HUES48 (cell line): Measurements from ENCODE around the gene F2RL3.
"Not testable (repeated sequence)": the region's sequence is repeated elsewhere in the genome, so short reads cannot be mapped to it uniquely, and the experiment has no call there.

Experiments
- H3K27ac ChIP-seq: one replicate; pipeline ENCODE4 v1.7.0; 2013; ENCODE audit warnings: low read depth, low read length, inconsistent platforms
- H3K27me3 ChIP-seq: 2 replicates; pipeline ENCODE4 v1.6.1; 2013; ENCODE audit warnings: mild to moderate bottlenecking, low read length; ENCODE audit not compliant: control insufficient read depth, insufficient read depth
- H3K36me3 ChIP-seq: 2 replicates; pipeline ENCODE4 v1.6.1; 2013; ENCODE audit warnings: low read length; ENCODE audit not compliant: control insufficient read depth, insufficient read depth
- H3K4me1 ChIP-seq: 2 replicates; pipeline ENCODE4 v1.6.1; 2013; ENCODE audit warnings: mild to moderate bottlenecking, low read length; ENCODE audit not compliant: control insufficient read depth, insufficient read depth
- H3K4me3 ChIP-seq: 2 replicates; pipeline ENCODE4 v1.5.1; 2013; ENCODE audit warnings: mild to moderate bottlenecking, low read depth, low read length
- H3K9ac ChIP-seq: 2 replicates; pipeline ENCODE4 v1.6.1; 2013; ENCODE audit warnings: mild to moderate bottlenecking, low read depth, low read length, moderate library complexity
- H3K9me3 ChIP-seq: 2 replicates; pipeline ENCODE4 v1.6.1; 2013; ENCODE audit warnings: low read length; ENCODE audit not compliant: control insufficient read depth, insufficient read depth

F2RL3 gene

DNA sequence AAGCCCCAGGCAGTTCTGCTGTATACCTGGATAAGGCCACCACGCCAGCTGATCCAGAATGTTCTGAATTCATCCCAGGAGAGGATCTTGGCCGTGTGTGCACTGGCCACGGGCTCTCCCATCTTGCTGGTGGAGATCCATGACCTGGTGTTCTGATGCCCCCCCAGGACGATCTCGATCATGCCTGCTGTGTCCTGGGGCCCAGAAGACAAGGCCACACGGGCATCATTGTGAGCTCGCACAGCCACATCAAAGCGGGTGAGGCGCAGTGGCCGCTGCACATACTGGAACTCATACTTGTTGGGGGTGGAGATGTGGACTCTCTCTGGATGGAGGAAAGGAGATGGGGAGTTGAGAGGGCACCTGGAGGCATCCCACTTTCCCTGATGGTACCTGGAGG, 40.1 kb downstream of the F2RL3 start:
- H3K36me3 ChIP-seq, result no peaks in the 10 kb centered on the region
- no peaks in the 10 kb centered on the region for H3K4me1 ChIP-seq
- H3K4me3 ChIP-seq, result no peak overlapping the region
- no peaks in the 10 kb centered on the region for H3K27me3 ChIP-seq
- H3K9me3 ChIP-seq, result no peaks in the 10 kb centered on the region; the same call in 1 of the 2 replicates
- no peak overlapping the region for H3K27ac ChIP-seq
- H3K9ac ChIP-seq, result no peak overlapping the region

DNA sequence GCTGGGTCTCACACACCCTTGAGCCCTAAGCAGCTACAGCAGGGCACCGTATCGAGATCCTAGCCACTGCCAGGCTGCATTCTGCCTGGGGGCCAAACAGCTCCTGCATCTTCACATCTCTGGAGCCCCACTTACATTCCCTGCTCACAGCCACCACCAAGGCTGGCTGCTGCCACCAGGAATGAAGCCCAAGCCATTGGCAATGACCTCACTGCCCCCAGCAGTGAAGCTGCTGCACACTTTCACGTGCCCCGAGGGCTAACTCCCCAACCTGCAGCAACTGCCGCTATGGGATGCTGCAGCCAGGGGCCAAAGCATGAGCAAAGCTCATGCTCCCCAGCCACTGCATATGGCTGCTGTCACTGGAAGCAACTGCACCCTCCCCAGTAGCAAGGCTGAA, 42.0 kb downstream of the F2RL3 start:
- Histone ChIP-seq H3K27me3 (no peaks in the 10 kb centered on the region), H3K36me3 (no peaks in the 10 kb centered on the region), H3K4me3 (no peak overlapping the region), H3K9ac (no peak overlapping the region), H3K9me3 (peaks cover 11% of the 10 kb centered on the region), H3K4me1 (no peaks in the 10 kb centered on the region), H3K27ac (no peak overlapping the region)

DNA sequence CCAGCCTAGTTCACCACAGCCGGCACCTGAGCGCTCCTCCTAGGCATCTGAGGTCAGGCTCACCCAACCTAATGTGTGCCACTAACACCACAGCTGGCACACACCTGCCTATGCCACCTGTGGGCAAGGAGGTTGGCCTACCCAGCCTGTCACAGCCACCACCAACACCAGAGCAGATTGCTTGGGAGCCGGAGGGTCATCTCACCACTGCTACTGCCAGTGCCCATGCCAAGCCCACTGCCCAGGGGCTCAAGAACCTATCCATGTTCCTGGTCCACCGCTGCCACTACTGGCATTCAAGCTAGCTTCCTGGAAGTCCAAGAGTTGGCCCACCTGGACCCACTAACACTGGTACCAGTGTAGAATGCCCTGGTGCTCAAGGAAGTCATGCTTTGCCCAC, 42.5 kb downstream of the F2RL3 start:
- no peak overlapping the region for H3K27ac ChIP-seq

DNA sequence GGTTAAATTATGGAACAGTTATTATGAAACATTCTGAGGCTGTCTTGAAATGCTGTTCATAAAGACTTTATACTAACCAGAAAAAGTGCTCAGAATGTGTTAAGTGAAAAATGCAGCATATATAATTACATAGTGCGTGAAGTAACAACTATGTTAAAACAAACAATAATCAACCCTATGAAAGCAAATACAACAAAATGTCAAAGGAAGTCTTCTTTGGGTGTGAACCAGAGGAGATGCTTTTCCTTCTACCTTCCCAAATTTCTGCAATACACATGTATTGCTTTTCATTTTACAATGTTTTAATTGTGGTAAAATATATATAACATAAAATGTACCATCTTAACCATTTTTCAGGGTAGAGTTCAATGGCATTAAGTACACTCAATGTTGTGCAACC, 45.7 kb downstream of the F2RL3 start:
- Histone ChIP-seq H3K27me3 (no peaks in the 10 kb centered on the region), H3K9me3 (peaks cover 11% of the 10 kb centered on the region), H3K9ac (no peak overlapping the region), H3K4me3 (no peak overlapping the region), H3K27ac (no peak overlapping the region), H3K36me3 (no peaks in the 10 kb centered on the region), H3K4me1 (no peaks in the 10 kb centered on the region)

More for the DNA sequence above, 42.5 kb downstream of the F2RL3 start:
- H3K9ac ChIP-seq, result no peak overlapping the region
- H3K9me3 ChIP-seq, result peaks cover 11% of the 10 kb centered on the region
- no peaks in the 10 kb centered on the region for H3K27me3 ChIP-seq
- H3K4me1 ChIP-seq, result no peaks in the 10 kb centered on the region
- no peaks in the 10 kb centered on the region for H3K36me3 ChIP-seq
- H3K4me3 ChIP-seq, result no peak overlapping the region

DNA sequence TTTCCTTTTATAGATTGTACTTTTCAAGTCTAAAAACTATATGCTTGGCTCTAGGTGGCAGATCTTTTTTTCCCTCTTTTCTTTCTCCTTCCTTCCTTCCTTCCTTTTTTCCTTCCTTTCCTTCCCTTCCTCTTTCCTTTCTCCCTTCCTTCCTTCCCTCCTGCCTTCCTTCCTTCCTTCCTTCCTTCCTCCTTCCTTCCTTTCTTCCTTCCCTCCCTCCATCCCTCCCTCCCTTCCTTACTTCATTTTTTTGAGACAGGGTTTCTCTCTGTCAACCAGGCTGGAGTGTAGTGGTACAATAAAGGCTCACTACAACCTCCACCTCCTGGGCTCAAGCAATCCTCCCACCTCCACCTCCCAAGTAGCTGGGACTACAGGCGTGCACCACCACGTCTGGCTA, 48.1 kb downstream of the F2RL3 start:
- Histone ChIP-seq H3K9me3 (peaks cover 11% of the 10 kb centered on the region), H3K27me3 (no peaks in the 10 kb centered on the region), H3K36me3 (no peaks in the 10 kb centered on the region)

DNA sequence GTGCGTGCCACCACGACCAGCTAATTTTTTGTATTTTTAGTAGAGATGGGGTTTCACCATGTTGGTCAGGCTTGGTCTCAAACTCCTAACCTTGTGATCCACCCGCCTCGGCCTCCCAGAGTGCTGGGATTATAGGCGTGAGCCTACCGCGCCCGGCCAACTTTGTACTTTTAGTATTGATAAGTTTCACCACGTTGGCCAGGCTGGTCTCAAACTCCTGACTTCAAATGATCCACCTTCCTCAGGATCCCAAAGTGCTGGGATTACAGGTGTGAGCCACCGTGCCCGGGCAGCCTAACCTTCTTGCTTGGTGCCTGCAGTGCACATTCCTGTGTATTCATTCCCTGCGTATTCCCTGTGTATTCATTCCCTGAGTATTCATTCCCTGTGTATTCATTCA, 49.0 kb downstream of the F2RL3 start:
- H3K9ac ChIP-seq, H3K36me3 ChIP-seq, H3K27ac ChIP-seq, H3K27me3 ChIP-seq, H3K4me3 ChIP-seq, H3K4me1 ChIP-seq: not testable (repeated sequence)
- peaks cover 11% of the 10 kb centered on the region for H3K9me3 ChIP-seq

More for the DNA sequence above, 48.1 kb downstream of the F2RL3 start:
- Histone ChIP-seq H3K9ac (no peak overlapping the region), H3K27ac (no peak overlapping the region), H3K4me3 (no peak overlapping the region), H3K4me1 (no peaks in the 10 kb centered on the region)

DNA sequence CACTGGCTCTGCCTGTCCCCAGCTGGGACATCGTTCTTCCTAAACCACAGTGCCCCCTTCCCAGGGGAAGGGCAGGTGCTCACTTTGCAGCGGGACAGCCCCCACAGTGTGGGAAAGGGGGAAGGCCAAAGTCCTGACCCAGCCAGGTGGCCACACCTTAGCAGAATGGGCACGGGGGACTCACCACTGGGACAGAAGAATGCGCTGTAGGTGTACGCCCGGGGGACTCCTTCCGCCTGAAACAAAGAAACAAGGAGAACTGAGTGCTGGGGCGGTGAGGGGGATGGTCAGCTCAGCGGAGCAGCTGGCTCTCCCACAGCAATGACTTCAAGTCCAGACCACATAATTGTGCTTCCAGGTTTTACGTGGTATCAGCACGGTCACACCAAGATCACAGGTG, 49.4 kb downstream of the F2RL3 start:
- H3K4me1 ChIP-seq, result no peaks in the 10 kb centered on the region

DNA sequence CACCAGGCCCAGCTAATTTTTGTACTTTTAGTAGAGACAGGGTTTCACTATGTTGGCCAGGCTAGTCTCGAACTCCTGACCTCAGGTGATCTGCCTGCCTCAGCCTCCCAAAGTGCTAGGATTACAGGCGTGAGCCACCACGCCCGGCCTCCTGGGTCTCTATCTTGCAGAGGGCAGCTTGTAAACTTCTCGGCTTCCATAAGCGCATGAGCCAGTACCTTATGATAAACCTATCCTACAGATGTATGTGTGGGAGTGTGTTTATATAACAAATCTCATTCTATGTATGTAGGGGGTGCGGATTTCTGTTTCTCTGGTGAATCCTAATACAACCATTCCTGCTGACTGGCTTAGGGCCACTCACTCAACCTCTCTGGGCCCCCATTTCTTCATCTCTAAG, 51.3 kb downstream of the F2RL3 start:
- H3K27ac ChIP-seq, H3K4me1 ChIP-seq, H3K9ac ChIP-seq, H3K9me3 ChIP-seq, H3K36me3 ChIP-seq, H3K27me3 ChIP-seq, H3K4me3 ChIP-seq: not testable (repeated sequence)

More for the DNA sequence above, 49.4 kb downstream of the F2RL3 start:
- Histone ChIP-seq H3K36me3 (no peaks in the 10 kb centered on the region), H3K27ac (no peak overlapping the region), H3K9me3 (peaks cover 11% of the 10 kb centered on the region), H3K9ac (no peak overlapping the region), H3K27me3 (no peaks in the 10 kb centered on the region), H3K4me3 (no peak overlapping the region)

DNA sequence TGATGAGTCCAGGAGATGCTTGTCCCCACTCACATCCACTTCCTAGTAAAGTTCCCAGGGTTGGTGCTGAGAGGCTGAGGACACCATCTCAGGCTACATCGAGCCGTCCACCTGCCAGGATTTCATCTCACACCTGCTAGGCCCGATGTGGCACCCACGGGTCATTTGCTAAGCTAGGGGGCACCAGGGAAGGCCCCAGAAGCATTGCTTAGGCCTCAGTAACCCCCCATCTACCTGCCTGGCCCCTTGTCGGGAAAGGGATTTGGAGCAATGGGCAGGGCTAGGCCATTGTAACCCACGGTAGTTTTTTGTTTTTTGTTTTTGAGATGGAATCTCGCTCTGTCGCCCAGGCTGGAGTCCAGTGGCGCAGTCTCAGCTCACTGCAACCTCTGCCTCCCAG, 51.8 kb downstream of the F2RL3 start:
- no peak overlapping the region for H3K9ac ChIP-seq
- H3K27ac ChIP-seq, result no peak overlapping the region
- H3K27me3 ChIP-seq, result no peaks in the 10 kb centered on the region
- no peak overlapping the region for H3K4me3 ChIP-seq
- H3K4me1 ChIP-seq, result no peaks in the 10 kb centered on the region
- 0 out of 2 replicates have a peak, but pooled peaks cover 2% of the 10 kb centered on the region for H3K9me3 ChIP-seq
- H3K36me3 ChIP-seq, result no peaks in the 10 kb centered on the region
